GM18951 (cell line): ENCODE data around the gene SLC7A9.

Source experiments
- POLR2A ChIP-seq: IDR thresholded peaks from 4 replicates; pipeline ENCODE4 v1.6.1; 2011; ENCODE audit warnings: mild to moderate bottlenecking; ENCODE audit not compliant: insufficient read length, insufficient read depth; ENCODE audit errors: extremely low read depth
- in situ Hi-C: fragments of 300-500 bp; cut with MboI; formaldehyde crosslinking; loops from one replicate; pipeline ENCODE4 v1.12.0; 2022; ENCODE audit warnings: low sequenced_read_pairs, mixed read lengths, inconsistent platforms; ENCODE audit not compliant: unreplicated experiment

Gene SLC7A9

GRCh38 chr19:32823747-32824102 is 45.8 kb downstream of the SLC7A9 start:
- in situ Hi-C loops: no loop called here
- TF ChIP-seq POLR2A: no peak

DNA sequence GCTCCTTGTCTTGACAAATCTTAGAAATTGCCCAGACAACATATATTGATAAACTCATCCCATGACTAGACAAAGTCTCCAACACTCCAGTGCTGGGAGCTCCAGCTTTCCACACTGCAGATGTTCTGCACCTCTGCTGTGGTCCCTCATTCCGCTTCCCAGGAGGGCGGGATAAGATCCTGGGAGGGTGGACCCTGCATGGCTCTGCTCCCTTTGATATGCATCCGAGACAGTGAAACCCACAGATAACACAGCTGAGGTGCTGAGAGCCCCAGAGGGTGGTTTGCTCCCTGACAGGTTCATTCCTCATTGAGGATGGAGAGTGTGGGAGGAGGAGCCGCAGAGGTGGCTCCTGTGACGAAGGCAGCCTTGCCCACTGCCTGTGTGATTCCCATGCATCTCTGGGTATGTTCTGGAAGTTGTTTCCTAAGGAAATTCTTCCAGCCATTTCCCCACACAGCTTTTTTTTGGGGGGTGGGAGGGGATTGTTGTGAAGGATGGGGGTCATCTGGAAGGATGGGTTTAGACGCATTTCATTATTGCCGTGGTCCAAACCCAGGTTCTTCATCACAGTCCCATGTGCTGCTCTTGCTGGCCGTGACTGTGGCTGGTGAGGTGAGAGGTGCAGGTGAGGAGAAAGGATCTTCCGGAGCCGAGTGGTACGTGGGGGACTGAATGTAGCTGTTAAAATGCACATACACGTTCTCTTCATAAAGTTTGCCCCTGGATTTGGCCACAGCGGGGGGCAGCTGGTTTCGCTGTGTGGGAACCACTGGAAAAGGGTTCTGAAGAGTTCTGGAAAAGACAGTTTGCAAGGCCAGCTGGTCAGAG is 46.4 kb downstream of the SLC7A9 start:
- in situ Hi-C loops: no loop called here
- no peak for TF ChIP-seq POLR2A

DNA sequence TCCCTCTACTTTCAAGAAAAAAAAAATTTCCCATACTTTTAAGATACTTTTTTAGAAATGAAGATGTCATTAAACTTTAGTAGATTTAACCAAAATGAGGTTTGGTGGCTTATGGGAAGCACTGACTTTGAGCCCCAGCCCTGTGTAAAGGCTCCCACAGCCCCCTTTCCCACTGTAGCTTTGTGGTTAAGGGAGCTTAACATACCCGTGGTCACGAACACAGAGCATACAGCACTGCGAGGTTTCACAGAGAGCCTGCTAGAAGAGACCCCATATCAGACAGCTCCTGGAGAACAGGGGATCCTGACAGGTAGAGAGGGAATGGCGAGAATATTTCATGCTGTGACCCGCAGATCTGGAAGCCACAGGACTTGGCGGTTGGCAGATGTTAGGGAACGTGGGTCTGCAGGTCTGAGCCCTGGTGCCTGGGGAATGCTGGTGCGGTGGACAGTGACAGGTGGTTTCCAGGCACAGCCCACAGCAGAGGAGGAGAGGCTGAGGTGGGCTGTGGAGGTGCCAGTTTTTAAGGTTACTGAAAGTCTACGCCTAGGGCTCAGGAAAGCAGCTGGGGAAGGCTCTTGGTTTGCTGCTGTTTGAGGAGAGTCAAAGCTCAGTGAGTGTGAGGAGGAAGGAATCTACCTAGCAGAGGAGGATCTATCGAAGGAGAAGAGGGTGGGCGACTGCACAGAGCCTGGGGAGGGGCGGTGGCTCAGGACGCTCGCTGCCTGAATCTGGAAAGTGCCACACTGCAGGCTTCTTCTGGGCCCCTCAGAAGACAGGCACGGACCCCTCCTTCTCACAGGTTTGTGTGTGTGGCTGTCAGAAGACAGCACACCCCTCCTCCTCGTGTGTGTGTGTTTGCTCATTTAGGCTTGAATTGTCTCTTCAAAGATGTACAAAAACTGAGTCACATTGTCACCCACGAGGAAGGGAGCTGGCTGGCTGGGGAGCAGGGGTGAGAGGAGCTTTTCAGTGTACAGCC is 49.9 kb downstream of the SLC7A9 start:
- no peak for TF ChIP-seq POLR2A
- in situ Hi-C loops: no loop called here

DNA sequence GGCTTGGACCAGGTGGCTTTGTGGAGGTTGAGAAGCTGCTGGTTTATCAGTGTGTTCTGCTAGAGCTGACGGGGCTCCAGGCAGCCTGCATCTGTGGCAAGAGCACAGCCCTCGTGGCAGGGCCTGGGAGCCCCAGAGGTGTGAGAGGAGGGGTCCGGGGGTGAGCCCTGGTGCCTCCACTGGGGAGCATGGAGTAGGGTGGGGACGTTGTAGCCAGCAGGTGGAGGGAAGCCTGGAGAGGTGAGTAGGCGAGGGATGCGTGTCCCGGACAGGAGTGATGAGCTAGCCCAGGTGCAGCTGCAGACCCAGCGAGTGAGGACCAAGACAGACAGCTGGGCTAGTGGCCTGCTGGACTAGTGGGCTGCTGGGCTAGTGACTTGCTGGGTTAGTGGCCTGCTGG is 51.0 kb downstream of the SLC7A9 start:
- TF ChIP-seq POLR2A: no peak

GRCh38 chr19:32817569-32818476 is 51.7 kb downstream of the SLC7A9 start:
- in situ Hi-C loops: no loop called here
- TF ChIP-seq POLR2A: no peak

More for the DNA sequence above, 51.0 kb downstream of the SLC7A9 start:
- in situ Hi-C loops: no loop called here

DNA sequence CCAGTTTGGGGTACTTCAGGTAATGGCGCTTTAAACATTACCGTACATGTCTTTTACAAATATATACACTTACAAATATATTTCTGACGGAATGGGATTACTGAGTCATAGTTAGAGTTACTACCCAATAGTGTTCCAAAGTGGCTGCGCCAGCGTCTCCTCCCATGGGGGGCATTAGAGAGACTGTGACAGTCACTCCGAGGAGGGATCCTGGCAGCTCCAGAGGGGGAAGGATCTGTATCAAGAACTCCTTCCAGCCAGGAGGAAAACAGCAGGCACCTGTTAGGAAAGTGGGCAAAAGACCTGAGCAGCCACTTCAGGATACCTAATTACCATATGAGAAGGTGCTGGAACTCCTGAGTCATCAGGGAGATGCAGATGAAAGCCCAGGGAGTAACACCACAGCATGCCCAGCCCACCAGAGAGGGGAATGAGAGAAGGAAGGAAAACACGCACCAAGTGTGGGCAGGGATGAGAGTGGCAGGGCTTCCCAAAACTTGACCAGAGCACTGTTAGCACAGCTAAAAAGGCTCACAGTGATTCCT is 52.9 kb downstream of the SLC7A9 start:
- TF ChIP-seq POLR2A: no peak
- in situ Hi-C loops: no loop called here

- TF ChIP-seq POLR2A: no peak
- in situ Hi-C loops: no loop called here
Observed at GRCh38 chr19:32814624-32815023, 54.9 kb downstream of the SLC7A9 start.

- in situ Hi-C loops: no loop called here
- no peak for TF ChIP-seq POLR2A
Observed at GRCh38 chr19:32813862-32814425, 55.6 kb downstream of the SLC7A9 start.

GRCh38 chr19:32812571-32812970 is 57.0 kb downstream of the SLC7A9 start:
- in situ Hi-C loops: no loop called here
- TF ChIP-seq POLR2A: no peak

DNA sequence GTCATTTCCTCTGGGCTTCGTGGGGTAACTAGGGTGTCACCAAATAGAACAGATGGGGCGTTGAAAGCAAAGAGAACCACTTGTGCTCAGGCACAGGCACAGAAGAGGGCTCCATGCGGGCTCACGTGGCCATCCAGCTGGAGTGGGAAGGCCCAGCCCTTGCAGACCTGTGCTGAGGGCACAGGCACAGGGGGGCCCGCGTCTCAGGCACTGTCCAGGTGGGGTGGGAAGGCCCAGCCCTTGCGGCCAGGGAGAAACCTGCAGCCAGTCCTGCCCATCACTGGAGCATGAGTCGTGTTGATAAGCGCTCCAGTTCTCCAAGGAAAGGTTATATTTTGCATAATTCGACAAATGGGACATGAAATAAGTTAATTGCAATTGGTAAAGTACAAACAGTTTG is 57.5 kb downstream of the SLC7A9 start:
- in situ Hi-C loops: no loop called here
- no peak for TF ChIP-seq POLR2A

- in situ Hi-C loops: no loop called here
- no peak for TF ChIP-seq POLR2A
Observed at GRCh38 chr19:32811151-32811550, 58.4 kb downstream of the SLC7A9 start.

- no peak for TF ChIP-seq POLR2A
- in situ Hi-C loops: no loop called here
Observed at GRCh38 chr19:32810452-32810851, 59.1 kb downstream of the SLC7A9 start.

GRCh38 chr19:32809754-32810153 is 59.8 kb downstream of the SLC7A9 start:
- in situ Hi-C loops: no loop called here
- TF ChIP-seq POLR2A: no peak

DNA sequence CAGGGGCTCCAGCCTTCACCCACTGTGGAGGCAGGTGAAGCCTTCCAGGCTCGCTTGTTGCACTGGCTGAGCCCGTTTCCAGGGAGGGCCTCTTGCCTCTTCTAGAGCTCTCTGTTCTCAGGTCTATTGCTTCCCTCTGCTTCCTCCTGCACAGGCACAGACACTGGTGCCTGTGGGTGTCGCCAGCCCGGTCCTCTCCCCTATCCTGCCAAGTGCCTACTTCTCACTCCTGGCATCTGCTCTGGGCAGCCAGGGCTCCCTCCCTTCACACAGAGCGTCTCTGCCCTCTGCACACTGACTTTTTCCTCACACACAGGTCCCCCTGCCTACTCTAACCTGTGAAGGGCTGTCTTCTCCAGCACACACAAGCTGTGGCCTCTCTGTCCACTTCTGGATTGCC is 60.3 kb downstream of the SLC7A9 start:
- in situ Hi-C loops: no loop called here
- no peak for TF ChIP-seq POLR2A
